Pancreas (tissue), 10 donors: ENCODE results near the gene SLC35G1. TPM values are rescaled to one million over a fixed set of nuclear protein-coding genes. Genes with fewer than 3 reads are reported as not detected.

Experiments
- ATAC-seq, 4 donors: fragments of 200-7000 bp; cut with Tn5 transposase; one replicate each; pipeline versions ENCODE4 v1.8.0 to v1.9.1; 2020; ENCODE audit warnings: mild to moderate bottlenecking in 4 of 4, moderate library complexity in 4 of 4
- DNase-seq, 6 donors: peaks; one replicate each; pipeline ENCODE4 v3.0.0-alpha.2; 2020
- FAIRE-seq: peaks from 2 replicates; lab custom pipeline; 2012; peaks lifted over from hg19 to GRCh38; lab: Jason Lieb, UNC
- H3K27ac ChIP-seq, 4 donors: fragments of 200-600 bp; sonication (generic); 1 replicate in 3 of 4; 2 replicates in 1 of 4; pipeline versions ENCODE4 v1.5.0 to v1.8.0; 2020
- H3K27me3 ChIP-seq, 4 donors: fragments of 200-600 bp; one replicate each; pipeline ENCODE4 v1.8.0; 2021
- H3K36me3 ChIP-seq, 3 donors: fragments of 200-600 bp; sonication (generic) in 1 of 3; one replicate each; pipeline versions ENCODE4 v1.5.0 to v1.8.0; 2020 to 2021
- H3K4me1 ChIP-seq, 3 donors: fragments of 200-600 bp; one replicate each; pipeline ENCODE4 v1.8.0; 2021
- H3K4me3 ChIP-seq, 4 donors: fragments of 200-600 bp; sonication (generic) in 2 of 4; one replicate each; pipeline versions ENCODE4 v1.5.0 to v1.8.0; 2020 to 2021
- H3K9me3 ChIP-seq, 4 donors: fragments of 200-600 bp; one replicate each; pipeline ENCODE4 v1.8.0; 2021
- WGBS, 2 donors: extraction: QIAGEN DNeasy Blood & Tissue Kit; methylation state at CpG; one replicate each; pipeline ENCODE4 v1.1.7; 2013; 5-methylcytosine and 5-hydroxymethylcytosine counted together
- intact Hi-C, 3 donors: fragments of 100-400 bp; cut with DNase I; formaldehyde crosslinking; loops; one replicate each; pipeline versions ENCODE4 v1.11.1 to v1.14.2; 2022
- polyA plus RNA-seq, 2 donors: library from polyadenylated mRNA; stranded (reverse); fragments of 200-250 nt; gene quantifications; one replicate each; pipeline ENCODE4 v1.2.3, GENCODE V29; 2013
- total RNA-seq, 6 donors: library from RNA; stranded (reverse); fragmentation: NEBNext Ultra II Directional in 4 of 6; extraction: Animal tissue kit (Norgen Biotek cat#: 25700) in 4 of 6; gene quantifications; one replicate each; pipeline versions ENCODE4 v1.2.1 to v1.2.4, GENCODE V29; 2021 to 2023
- TF ChIP-seq, protein P1 (sequence below), 4 donors: fragments of 200-600 bp; sonication (generic) in 3 of 4; IDR thresholded peaks; one replicate each; pipeline versions ENCODE4 v1.5.0 to v1.8.0; 2021; ENCODE audit warnings: antibody characterized with exemption in 4 of 4
- donor health status: healthy with polysubstance abuse.
- donor health status: DM: no; HTN: no; CAD: no; lungs with moderate emphysema.
- donor health status: DM: no; HTN: no; CAD: no.
- donor health status: control.
- donor health status: control.
- donor health status: Bipolar disorder and iron deficiency.
- donor health status: DM: yes; HTN: yes; CAD: no.
- donor health status: DM: no; HTN: no; CAD: no.
- donor health status: DM: no; HTN: no; CAD: no.
- donor health status: DM: yes; HTN: yes; CAD: no.

The SLC35G1 gene
- total and polyA plus RNA-seq, 8 donors: 1.4 to 11.0 (median 4.9) TPM

DNA sequence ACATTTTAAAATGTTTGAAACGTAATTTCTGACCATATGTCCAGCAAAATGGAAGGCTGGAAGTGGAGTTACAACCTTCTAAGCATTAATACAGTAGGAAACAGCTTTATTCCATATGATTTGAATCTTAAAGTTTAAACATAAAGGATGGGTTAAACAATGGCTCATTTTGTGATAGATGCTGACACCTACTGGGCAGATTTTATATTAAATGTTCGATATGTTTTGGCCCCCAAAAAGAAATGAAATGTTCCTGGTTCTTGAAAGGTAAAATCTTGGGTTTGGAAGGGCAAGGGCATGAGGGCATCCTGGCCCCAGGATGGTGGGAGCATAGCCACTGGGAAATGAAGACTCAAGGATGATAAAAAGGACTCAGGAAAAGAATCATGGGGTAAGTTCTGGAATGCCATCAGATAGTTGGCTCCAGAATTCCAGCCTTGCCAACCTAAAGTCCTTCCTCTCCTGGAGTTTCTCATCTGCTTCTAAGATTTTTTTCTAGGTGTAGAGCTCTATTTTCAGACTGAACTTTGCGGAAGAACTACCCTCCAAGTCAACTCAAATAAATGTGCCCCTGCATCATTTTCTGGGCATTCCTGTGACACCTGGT lies 34.6 kb upstream of the SLC35G1 start:
- TF ChIP-seq, protein P1, sequence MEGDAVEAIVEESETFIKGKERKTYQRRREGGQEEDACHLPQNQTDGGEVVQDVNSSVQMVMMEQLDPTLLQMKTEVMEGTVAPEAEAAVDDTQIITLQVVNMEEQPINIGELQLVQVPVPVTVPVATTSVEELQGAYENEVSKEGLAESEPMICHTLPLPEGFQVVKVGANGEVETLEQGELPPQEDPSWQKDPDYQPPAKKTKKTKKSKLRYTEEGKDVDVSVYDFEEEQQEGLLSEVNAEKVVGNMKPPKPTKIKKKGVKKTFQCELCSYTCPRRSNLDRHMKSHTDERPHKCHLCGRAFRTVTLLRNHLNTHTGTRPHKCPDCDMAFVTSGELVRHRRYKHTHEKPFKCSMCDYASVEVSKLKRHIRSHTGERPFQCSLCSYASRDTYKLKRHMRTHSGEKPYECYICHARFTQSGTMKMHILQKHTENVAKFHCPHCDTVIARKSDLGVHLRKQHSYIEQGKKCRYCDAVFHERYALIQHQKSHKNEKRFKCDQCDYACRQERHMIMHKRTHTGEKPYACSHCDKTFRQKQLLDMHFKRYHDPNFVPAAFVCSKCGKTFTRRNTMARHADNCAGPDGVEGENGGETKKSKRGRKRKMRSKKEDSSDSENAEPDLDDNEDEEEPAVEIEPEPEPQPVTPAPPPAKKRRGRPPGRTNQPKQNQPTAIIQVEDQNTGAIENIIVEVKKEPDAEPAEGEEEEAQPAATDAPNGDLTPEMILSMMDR (IDR thresholded peaks at IDR 0.05): peak in 2 of 4 donors; percentile 15 to 22
- H3K36me3 ChIP-seq: no peaks in the 10 kb centered on the region
- intact Hi-C loops: no loop called here
- H3K4me1 ChIP-seq: peaks cover 4 to 12% (median 4%) of the 10 kb centered on the region in 3 donors
- DNase-seq (no peak), ATAC-seq (peak in 2 of 4 donors; percentile 38 to 61), FAIRE-seq (no peak)
- H3K27me3 ChIP-seq: no peaks in the 10 kb centered on the region
- 24 to 30% methylated on average over 3 of the region's 3 CpGs for WGBS, 2 donors
- no peaks in the 10 kb centered on the region for H3K9me3 ChIP-seq
- no peak overlapping the region for H3K4me3 ChIP-seq
- no peak overlapping the region for H3K27ac ChIP-seq

DNA sequence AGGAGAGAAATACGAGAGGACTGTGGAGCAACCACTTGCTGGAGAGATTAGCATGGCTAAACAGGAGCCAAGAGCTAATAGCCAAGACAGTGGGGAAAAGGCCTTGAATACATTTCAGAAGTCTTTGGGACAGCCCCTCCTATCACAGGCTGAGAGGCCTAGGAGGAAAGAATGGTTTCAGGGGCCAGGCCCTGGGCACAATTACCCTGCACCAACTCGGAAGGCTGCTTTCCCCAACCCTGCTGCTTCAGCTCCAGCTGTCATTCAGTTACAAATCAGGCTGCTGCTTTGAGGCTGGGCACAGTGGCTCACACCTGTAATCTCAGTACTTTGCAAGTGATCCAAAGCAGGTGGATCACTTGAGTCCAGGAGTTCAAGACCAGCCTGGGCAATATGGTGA lies 32.0 kb upstream of the SLC35G1 start:
- Histone ChIP-seq H3K36me3 (no peaks in the 10 kb centered on the region), H3K27ac (no peak overlapping the region), H3K27me3 (no peaks in the 10 kb centered on the region), H3K4me1 (no peaks in the 10 kb centered on the region), H3K4me3 (no peak overlapping the region), H3K9me3 (no peaks in the 10 kb centered on the region)
- intact Hi-C loops: loop anchor here in 1 of 3 donors (10.0 kb wide), 1 partner anchor 47 kb away; no protein-coding TSS in a partner anchor
- no peak for ATAC-seq
- DNase-seq: no peak
- no peak for FAIRE-seq
- WGBS, 2 donors: 84 to 87% methylated on average over 2 of the region's 2 CpGs
- TF ChIP-seq, protein P1 (IDR thresholded peaks at IDR 0.05): no peak

GRCh38 chr10:93865794-93866425 lies 27.9 kb upstream of the SLC35G1 start:
- H3K27ac ChIP-seq: no peak overlapping the region
- TF ChIP-seq, protein P1 (IDR thresholded peaks at IDR 0.05): no peak
- intact Hi-C loops: loop anchor here in 1 of 3 donors (10.0 kb wide), 1 partner anchor 51 kb away; no protein-coding TSS in a partner anchor
- no peaks in the 10 kb centered on the region for H3K4me1 ChIP-seq
- no peaks in the 10 kb centered on the region for H3K36me3 ChIP-seq
- ATAC-seq (no peak), FAIRE-seq (no peak), DNase-seq (no peak)
- H3K4me3 ChIP-seq: no peak overlapping the region
- H3K9me3 ChIP-seq: no peaks in the 10 kb centered on the region
- H3K27me3 ChIP-seq: no peaks in the 10 kb centered on the region
- WGBS, 2 donors: 68 to 86% methylated on average over 6 of the region's 6 CpGs

GRCh38 chr10:93867525-93867924 lies 26.3 kb upstream of the SLC35G1 start:
- no peak for ATAC-seq
- WGBS, 2 donors: 77 to 84% methylated on average over 1 of the region's 1 CpG
- no peak overlapping the region for H3K4me3 ChIP-seq
- no peaks in the 10 kb centered on the region for H3K27me3 ChIP-seq
- H3K36me3 ChIP-seq: no peaks in the 10 kb centered on the region
- H3K27ac ChIP-seq: no peak overlapping the region
- DNase-seq: no peak
- TF ChIP-seq, protein P1 (IDR thresholded peaks at IDR 0.05): no peak
- intact Hi-C loops: loop anchor here in 1 of 3 donors (10.0 kb wide), 1 partner anchor 53 kb away; no protein-coding TSS in a partner anchor
- no peaks in the 10 kb centered on the region for H3K9me3 ChIP-seq
- no peak for FAIRE-seq
- no peaks in the 10 kb centered on the region for H3K4me1 ChIP-seq
